ENCODE measurements around the gene PLD5. TPM values are rescaled to one million over a fixed set of nuclear protein-coding genes. Genes with fewer than 3 reads are reported as not detected.
"Not testable (repeated sequence)": the region's sequence is repeated elsewhere in the genome, so short reads cannot be mapped to it uniquely, and the experiment has no call there.

PLD5 gene
- total and polyA plus RNA-seq, 8 donors: 0.04 to 0.71 (median 0.24) TPM; not detected in 2

GRCh38 chr1:242128951-242129502 lies 395.5 kb downstream of the PLD5 start:
- H3K27me3 ChIP-seq: no peaks in the 10 kb centered on the region
- H3K9me3 ChIP-seq: no peaks in the 10 kb centered on the region
- H3K27ac ChIP-seq: no peak overlapping the region
- DNase-seq (no peak), FAIRE-seq (no peak), ATAC-seq (no peak)
- H3K4me3 ChIP-seq: no peak overlapping the region
- 59 to 66% methylated on average over 8 of the region's 8 CpGs for WGBS, 2 donors
- TF ChIP-seq, protein P1, sequence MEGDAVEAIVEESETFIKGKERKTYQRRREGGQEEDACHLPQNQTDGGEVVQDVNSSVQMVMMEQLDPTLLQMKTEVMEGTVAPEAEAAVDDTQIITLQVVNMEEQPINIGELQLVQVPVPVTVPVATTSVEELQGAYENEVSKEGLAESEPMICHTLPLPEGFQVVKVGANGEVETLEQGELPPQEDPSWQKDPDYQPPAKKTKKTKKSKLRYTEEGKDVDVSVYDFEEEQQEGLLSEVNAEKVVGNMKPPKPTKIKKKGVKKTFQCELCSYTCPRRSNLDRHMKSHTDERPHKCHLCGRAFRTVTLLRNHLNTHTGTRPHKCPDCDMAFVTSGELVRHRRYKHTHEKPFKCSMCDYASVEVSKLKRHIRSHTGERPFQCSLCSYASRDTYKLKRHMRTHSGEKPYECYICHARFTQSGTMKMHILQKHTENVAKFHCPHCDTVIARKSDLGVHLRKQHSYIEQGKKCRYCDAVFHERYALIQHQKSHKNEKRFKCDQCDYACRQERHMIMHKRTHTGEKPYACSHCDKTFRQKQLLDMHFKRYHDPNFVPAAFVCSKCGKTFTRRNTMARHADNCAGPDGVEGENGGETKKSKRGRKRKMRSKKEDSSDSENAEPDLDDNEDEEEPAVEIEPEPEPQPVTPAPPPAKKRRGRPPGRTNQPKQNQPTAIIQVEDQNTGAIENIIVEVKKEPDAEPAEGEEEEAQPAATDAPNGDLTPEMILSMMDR (IDR thresholded peaks at IDR 0.05): no peak
- intact Hi-C loops (cut with DNase I): no loop called here
- H3K4me1 ChIP-seq: no peaks in the 10 kb centered on the region
- H3K36me3 ChIP-seq: no peaks in the 10 kb centered on the region

- intact Hi-C loops (cut with DNase I): no loop called here
- TF ChIP-seq, protein P1 (IDR thresholded peaks at IDR 0.05): no peak
- FAIRE-seq (no peak), ATAC-seq (no peak), DNase-seq (no peak)
- no peaks in the 10 kb centered on the region for H3K4me1 ChIP-seq
- H3K27ac ChIP-seq: no peak overlapping the region
- no peaks in the 10 kb centered on the region for H3K27me3 ChIP-seq
- H3K36me3 ChIP-seq: no peaks in the 10 kb centered on the region
- H3K9me3 ChIP-seq: no peaks in the 10 kb centered on the region
- H3K4me3 ChIP-seq: no peak overlapping the region
- 44 to 62% methylated on average over 2 of the region's 2 CpGs for WGBS, 2 donors
Measured at GRCh38 chr1:242120432-242120831, 404.1 kb downstream of the PLD5 start.

DNA sequence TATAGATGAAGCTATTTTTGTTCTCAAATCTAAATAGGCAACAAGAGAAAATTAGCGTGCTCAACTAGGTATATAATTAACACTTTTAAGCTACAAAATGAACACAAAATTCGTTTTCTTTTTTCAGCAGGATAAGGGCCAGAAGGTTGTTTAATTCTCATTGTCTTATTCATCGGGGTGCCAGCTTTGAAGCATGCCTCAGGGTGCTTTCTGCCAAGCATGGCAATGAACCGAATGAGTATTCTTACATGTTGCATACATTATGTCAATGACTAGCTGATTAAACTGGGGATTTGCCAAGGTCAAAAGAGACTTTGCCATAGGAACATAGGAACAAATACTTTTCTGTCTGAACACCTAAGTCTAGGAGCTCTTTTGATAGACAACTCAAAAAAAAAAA lies 423.6 kb downstream of the PLD5 start:
- Histone ChIP-seq H3K4me3 (no peak overlapping the region), H3K27me3 (no peaks in the 10 kb centered on the region), H3K4me1 (no peaks in the 10 kb centered on the region), H3K27ac (no peak overlapping the region), H3K9me3 (no peaks in the 10 kb centered on the region), H3K36me3 (no peaks in the 10 kb centered on the region)
- TF ChIP-seq, protein P1 (IDR thresholded peaks at IDR 0.05): no peak
- 44 to 59% methylated on average over 4 of the region's 4 CpGs for WGBS, 2 donors
- intact Hi-C loops (cut with DNase I): no loop called here
- ATAC-seq: no peak
- no peak for FAIRE-seq
- no peak for DNase-seq

DNA sequence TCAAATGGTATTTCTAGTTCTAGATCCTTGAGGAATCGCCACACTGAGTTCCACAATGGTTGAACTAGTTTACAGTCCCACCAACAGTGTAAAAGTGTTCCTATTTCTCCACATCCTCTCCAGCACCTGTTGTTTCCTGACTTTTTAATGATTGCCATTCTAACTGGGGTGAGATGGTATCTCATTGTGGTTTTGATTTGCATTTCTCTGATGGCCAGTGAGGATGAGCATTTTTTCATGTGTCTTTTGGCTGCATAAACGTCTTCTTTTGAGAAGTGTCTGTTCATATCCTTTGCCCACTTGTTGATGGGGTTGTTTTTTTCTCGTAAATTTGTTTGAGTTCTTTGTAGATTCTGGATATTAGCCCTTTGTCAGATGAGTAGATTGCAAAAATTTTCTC lies 427.2 kb downstream of the PLD5 start:
- not testable (repeated sequence) for FAIRE-seq, ATAC-seq
- 46 to 62% methylated on average over 3 of the region's 3 CpGs for WGBS, 2 donors

DNA sequence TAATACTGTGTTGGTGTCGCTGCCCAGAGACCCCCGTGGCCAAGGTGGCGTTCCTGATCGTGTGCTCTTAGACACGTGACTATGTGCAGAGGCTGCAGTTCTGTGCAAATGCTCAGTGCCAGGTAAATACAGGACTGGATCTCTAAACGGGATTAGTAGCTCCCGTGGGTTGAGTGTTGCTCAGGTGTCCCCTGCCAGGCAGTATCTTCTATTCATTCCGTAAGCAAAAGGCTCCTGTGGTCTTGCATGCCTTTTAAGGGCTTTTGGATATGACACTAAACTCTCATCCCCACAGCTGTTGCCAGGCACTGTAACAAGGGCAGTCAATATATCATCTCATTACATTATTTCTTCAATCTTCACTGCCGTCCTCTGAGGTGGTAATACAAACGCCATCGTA lies 431.4 kb downstream of the PLD5 start:
- intact Hi-C loops (cut with DNase I): no loop called here
- no peak for FAIRE-seq
- DNase-seq: no peak
- ATAC-seq: no peak
- Histone ChIP-seq H3K36me3 (no peaks in the 10 kb centered on the region), H3K4me3 (no peak overlapping the region), H3K27me3 (no peaks in the 10 kb centered on the region), H3K27ac (no peak overlapping the region), H3K9me3 (no peaks in the 10 kb centered on the region), H3K4me1 (no peaks in the 10 kb centered on the region)
- TF ChIP-seq, protein P1 (IDR thresholded peaks at IDR 0.05): no peak
- WGBS, 2 donors: 41 to 47% methylated on average over 11 of the region's 11 CpGs

More for the DNA sequence above, 427.2 kb downstream of the PLD5 start:
- H3K27me3 ChIP-seq; H3K36me3 ChIP-seq; intact Hi-C loops (cut with DNase I); H3K4me3 ChIP-seq; H3K9me3 ChIP-seq; DNase-seq; H3K27ac ChIP-seq; H3K4me1 ChIP-seq: not testable (repeated sequence)
